GM12892 (cell line): ENCODE results near the gene EPHB3.

Experiments
- POLR2A ChIP-seq: IDR thresholded peaks from 2 replicates; pipeline ENCODE4 v1.6.1; 2011; ENCODE audit warnings: low read depth, low read length, control low read depth
- TAF1 ChIP-seq: IDR thresholded peaks from 2 replicates; pipeline ENCODE4 v1.6.1; 2011; ENCODE audit warnings: low read depth, mild to moderate bottlenecking, control low read depth, low read length, borderline replicate concordance

- no peak for TF ChIP-seq TAF1
- TF ChIP-seq POLR2A, result no peak
Observed at GRCh38 chr3:184620475-184621119, 59.0 kb downstream of the EPHB3 start.
